ENCODE measurements around the gene OPA3.

DNA sequence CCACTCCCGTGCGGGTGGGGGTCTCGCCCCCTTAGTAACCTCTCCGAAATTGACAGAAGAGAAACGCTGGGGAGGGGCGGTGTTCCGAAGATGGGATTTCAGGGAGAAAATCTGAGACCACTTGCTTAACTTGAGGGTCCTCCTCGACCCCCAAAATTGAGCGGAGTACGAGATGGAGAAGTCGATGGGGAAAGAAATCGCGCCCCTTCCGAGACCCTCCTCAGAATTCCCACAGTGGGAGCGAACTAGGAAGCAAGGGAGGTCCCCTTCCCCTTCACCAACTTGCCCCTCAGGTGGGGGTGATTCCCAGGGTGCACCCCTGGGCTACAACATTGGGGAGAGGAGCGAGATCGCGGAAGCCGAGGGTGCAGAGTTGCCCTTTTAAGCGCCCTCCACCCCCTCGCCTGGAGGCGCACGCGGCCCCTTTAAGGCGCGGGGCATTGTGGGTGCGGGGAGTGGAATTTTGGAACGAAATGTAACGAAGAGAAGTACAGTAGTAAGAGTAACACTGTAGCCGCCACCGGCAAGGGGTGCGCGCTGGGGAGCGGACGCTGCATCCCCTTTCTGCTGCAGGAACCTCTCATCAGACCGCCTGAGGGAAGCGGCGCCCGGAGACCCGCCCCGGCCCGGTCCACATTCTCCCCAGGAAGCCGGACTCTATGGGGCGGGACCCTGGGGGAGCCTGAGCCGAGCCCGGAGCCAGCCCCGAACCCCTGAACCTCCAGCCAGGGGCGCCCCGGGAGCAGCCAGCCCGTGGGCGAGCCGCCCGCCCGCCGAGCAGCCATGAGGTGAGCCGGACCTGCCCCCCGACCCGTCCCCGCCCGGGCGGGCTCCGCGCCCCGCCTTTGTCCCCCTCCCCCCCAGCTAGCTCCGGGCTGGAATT, 77.4 kb downstream of the OPA3 start, which contains the start of gene VASP:
- no peak for TF ChIP-seq EZH2 (IDR thresholded peaks at IDR 0.05; ENCODE audit: borderline replicate concordance, insufficient read depth, low read depth, low read length, poor library complexity, severe bottlenecking)
- TF ChIP-seq, protein P1, sequence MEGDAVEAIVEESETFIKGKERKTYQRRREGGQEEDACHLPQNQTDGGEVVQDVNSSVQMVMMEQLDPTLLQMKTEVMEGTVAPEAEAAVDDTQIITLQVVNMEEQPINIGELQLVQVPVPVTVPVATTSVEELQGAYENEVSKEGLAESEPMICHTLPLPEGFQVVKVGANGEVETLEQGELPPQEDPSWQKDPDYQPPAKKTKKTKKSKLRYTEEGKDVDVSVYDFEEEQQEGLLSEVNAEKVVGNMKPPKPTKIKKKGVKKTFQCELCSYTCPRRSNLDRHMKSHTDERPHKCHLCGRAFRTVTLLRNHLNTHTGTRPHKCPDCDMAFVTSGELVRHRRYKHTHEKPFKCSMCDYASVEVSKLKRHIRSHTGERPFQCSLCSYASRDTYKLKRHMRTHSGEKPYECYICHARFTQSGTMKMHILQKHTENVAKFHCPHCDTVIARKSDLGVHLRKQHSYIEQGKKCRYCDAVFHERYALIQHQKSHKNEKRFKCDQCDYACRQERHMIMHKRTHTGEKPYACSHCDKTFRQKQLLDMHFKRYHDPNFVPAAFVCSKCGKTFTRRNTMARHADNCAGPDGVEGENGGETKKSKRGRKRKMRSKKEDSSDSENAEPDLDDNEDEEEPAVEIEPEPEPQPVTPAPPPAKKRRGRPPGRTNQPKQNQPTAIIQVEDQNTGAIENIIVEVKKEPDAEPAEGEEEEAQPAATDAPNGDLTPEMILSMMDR (IDR thresholded peaks at IDR 0.05), result no peak

Data from B cell (primary cell).